Uterus (tissue), 4 donors: Measurements from ENCODE around the gene KSR2. TPM values are rescaled to one million over a fixed set of nuclear protein-coding genes. Genes with fewer than 3 reads are reported as not detected.

Source experiments
- DNase-seq, 2 donors: peaks; one replicate each; pipeline ENCODE4 v3.0.0-alpha.2; 2019 to 2020
- H3K27ac ChIP-seq, 2 donors: fragments of 200-600 bp; sonication (generic); 1 replicate in 1 of 2; 2 replicates in 1 of 2; pipeline ENCODE4 v1.5.1; 2016 to 2018
- H3K27me3 ChIP-seq, 2 donors: fragments of 200-600 bp; sonication (generic); one replicate each; pipeline ENCODE4 v1.5.1; 2018 to 2019; ENCODE audit warnings: control low read depth in 1 of 2
- H3K36me3 ChIP-seq, 2 donors: fragments of 200-600 bp; sonication (generic); one replicate each; pipeline ENCODE4 v1.5.1; 2019; ENCODE audit warnings: control low read depth in 1 of 2
- H3K4me1 ChIP-seq, 2 donors: fragments of 200-600 bp; sonication (generic); one replicate each; pipeline ENCODE4 v1.5.1; 2018 to 2019; ENCODE audit warnings: control low read depth in 1 of 2
- H3K4me3 ChIP-seq, 2 donors: fragments of 200-600 bp; sonication (generic); 1 replicate in 1 of 2; 2 replicates in 1 of 2; pipeline ENCODE4 v1.5.1; 2018 to 2019; ENCODE audit warnings: mild to moderate bottlenecking in 1 of 2
- H3K9me3 ChIP-seq, 2 donors: fragments of 200-600 bp; sonication (generic); one replicate each; pipeline ENCODE4 v1.5.1; 2019; ENCODE audit warnings: control low read depth in 1 of 2
- POLR2A ChIP-seq, 2 donors: fragments of 450-650 bp; IDR thresholded peaks; one replicate each; pipeline ENCODE4 v1.6.1; 2016; ENCODE audit warnings: antibody characterized with exemption in 2 of 2, mild to moderate bottlenecking in 1 of 2, moderate library complexity in 1 of 2
- intact Hi-C: fragments of 100-400 bp; cut with DNase I; formaldehyde crosslinking; loops from one replicate; pipeline ENCODE4 v1.15.1; 2023; ENCODE audit warnings: low total_unique reads
- total RNA-seq, 4 donors: library from RNA; depleted of rRNA in 3 of 4; stranded (reverse); fragments of >200 nt in 3 of 4; gene quantifications; one replicate each; pipeline versions ENCODE4 v1.1.0 to v1.2.4, GENCODE V29; 2014 to 2023
- TF ChIP-seq, protein P1 (sequence below), 4 experiments: fragments of 200-600 bp in 2 of 4; fragments of 450-650 bp in 2 of 4; sonication (generic) in 2 of 4; IDR thresholded peaks; one replicate each; pipeline ENCODE4 v1.5.1; 2016 to 2019; ENCODE audit warnings: antibody characterized with exemption in 4 of 4, mild to moderate bottlenecking in 2 of 4, moderate library complexity in 1 of 4
- donor health status: DM: yes; HTN: yes; CAD: no.

The KSR2 gene
- total RNA-seq, 4 donors from 2014 or later: 0.03 to 0.28 TPM; not detected in 2

DNA sequence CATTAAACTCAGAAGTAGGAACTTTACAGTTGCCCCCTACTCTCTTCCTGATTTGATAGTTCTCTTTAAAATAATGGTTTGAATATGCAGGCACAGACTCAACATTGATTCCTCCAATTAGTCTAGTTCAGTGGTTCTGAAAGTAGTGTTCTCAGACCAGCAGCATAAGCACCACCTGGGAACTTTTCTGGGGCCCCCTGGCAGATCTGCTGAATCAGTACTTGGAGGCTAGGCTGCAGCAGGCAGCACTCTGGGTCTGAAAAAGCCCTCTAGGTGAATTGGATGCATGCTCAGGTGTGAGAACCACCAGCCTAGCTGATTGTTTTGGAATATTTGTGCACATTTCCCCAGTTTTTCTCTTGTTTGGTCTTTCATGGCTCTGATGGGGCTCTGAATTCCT is 408.8 kb downstream of the KSR2 start:
- Histone ChIP-seq H3K36me3 (no peaks in the 10 kb centered on the region), H3K9me3 (no peaks in the 10 kb centered on the region), H3K27me3 (no peaks in the 10 kb centered on the region), H3K4me3 (no peak overlapping the region), H3K4me1 (no peaks in the 10 kb centered on the region), H3K27ac (no peak overlapping the region)
- DNase-seq: no peak
- TF ChIP-seq POLR2A (IDR thresholded peaks at IDR 0.05): no peak
- TF ChIP-seq, protein P1, sequence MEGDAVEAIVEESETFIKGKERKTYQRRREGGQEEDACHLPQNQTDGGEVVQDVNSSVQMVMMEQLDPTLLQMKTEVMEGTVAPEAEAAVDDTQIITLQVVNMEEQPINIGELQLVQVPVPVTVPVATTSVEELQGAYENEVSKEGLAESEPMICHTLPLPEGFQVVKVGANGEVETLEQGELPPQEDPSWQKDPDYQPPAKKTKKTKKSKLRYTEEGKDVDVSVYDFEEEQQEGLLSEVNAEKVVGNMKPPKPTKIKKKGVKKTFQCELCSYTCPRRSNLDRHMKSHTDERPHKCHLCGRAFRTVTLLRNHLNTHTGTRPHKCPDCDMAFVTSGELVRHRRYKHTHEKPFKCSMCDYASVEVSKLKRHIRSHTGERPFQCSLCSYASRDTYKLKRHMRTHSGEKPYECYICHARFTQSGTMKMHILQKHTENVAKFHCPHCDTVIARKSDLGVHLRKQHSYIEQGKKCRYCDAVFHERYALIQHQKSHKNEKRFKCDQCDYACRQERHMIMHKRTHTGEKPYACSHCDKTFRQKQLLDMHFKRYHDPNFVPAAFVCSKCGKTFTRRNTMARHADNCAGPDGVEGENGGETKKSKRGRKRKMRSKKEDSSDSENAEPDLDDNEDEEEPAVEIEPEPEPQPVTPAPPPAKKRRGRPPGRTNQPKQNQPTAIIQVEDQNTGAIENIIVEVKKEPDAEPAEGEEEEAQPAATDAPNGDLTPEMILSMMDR (IDR thresholded peaks at IDR 0.05): no peak
- intact Hi-C loops: no loop called here

DNA sequence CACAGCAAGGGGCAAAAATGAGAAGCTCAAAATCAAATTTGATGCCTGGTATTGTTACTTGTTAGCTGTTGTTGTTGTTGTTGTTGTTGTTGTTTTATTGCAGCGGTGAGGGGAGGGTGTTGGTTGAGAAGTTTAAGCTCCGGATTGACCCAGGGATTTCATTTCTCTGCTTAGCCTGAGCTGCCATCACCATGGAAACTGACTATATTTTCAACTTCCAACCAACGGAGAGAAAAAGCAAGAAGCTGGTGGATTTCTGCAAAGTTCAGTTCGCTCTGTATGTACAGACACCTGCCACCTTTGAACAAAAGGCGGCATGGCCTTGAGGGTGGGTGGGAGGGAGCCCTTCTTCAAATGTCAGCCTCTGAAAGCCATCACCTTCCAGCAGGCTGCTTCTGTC is 412.9 kb downstream of the KSR2 start:
- no peaks in the 10 kb centered on the region for H3K4me1 ChIP-seq
- intact Hi-C loops: no loop called here
- H3K27ac ChIP-seq: no peak overlapping the region
- H3K9me3 ChIP-seq: no peaks in the 10 kb centered on the region
- H3K27me3 ChIP-seq: no peaks in the 10 kb centered on the region
- no peak for DNase-seq
- H3K36me3 ChIP-seq: no peaks in the 10 kb centered on the region
- no peak overlapping the region for H3K4me3 ChIP-seq
- TF ChIP-seq, protein P1 (IDR thresholded peaks at IDR 0.05): no peak
- TF ChIP-seq POLR2A (IDR thresholded peaks at IDR 0.05): no peak

DNA sequence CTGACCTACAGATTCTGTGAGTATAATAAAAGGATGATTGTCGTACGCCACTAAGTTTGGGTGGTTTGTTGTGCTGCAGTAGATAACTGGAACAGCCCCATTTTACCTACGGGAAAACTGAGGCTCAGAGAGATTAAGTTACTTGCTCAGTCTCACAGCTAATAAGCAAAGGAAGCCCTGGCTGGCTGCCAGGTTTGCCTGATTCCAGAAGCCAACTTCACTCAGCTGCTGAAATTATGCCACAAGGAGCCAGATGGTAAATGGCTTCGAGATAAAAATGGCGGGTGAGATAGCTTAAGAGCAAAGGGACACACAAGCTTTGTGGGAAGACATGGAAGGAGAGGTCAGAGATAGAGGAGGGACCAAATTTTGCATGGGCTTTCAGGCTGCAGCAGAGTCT is 415.8 kb downstream of the KSR2 start:
- no peaks in the 10 kb centered on the region for H3K27me3 ChIP-seq
- TF ChIP-seq POLR2A (IDR thresholded peaks at IDR 0.05): no peak
- TF ChIP-seq, protein P1 (IDR thresholded peaks at IDR 0.05): no peak
- no peaks in the 10 kb centered on the region for H3K9me3 ChIP-seq
- no peak for DNase-seq
- H3K36me3 ChIP-seq: no peaks in the 10 kb centered on the region
- no peaks in the 10 kb centered on the region for H3K4me1 ChIP-seq
- no peak overlapping the region for H3K4me3 ChIP-seq
- intact Hi-C loops: no loop called here
- no peak overlapping the region for H3K27ac ChIP-seq

DNA sequence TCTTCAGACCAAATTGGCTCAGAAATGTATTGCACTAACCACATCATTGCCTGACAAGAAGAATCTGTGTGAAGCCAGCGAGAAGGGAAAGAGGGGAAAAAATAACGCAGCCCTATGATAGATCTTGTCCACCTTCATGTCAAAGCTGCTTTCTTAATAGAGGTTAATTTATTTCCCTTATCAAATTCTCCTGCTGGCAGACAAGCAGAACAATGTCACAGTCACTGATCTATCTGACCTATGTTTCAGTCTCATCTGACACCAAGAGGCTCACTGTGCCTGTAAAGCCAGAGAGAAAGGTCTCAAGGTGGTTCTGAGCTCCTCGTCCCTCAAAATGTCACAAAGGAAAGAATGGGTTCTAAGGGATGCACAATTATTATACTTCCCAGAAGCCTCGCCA is 417.1 kb downstream of the KSR2 start:
- intact Hi-C loops: no loop called here
- H3K27ac ChIP-seq: no peak overlapping the region
- H3K27me3 ChIP-seq: no peaks in the 10 kb centered on the region
- no peak overlapping the region for H3K4me3 ChIP-seq
- no peaks in the 10 kb centered on the region for H3K36me3 ChIP-seq
- DNase-seq: no peak
- H3K9me3 ChIP-seq: no peaks in the 10 kb centered on the region
- H3K4me1 ChIP-seq: no peaks in the 10 kb centered on the region
- no peak for TF ChIP-seq POLR2A (IDR thresholded peaks at IDR 0.05)
- TF ChIP-seq, protein P1 (IDR thresholded peaks at IDR 0.05): no peak

DNA sequence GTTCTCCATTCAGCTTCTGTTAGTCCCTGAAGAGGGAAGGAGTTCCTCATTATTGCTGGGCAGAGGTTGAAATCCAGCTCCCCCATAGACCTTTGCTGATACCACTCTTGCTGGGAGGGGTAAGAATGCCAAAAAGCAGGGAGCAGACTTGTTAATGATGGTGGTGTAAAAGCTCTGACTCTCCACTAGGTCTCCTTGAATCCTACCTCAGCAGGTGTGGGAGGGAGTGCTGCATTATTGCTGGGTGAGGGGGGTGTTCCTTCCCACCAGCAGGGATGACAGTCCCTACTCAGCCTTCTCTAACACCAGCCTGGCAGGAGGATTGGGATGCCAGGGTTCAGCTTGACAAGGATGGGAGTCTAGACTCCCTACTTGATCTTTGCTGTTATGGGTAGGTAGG is 421.6 kb downstream of the KSR2 start:
- TF ChIP-seq POLR2A (IDR thresholded peaks at IDR 0.05): no peak
- TF ChIP-seq, protein P1 (IDR thresholded peaks at IDR 0.05): no peak
- intact Hi-C loops: no loop called here
- H3K27ac ChIP-seq: no peak overlapping the region

More for the DNA sequence above, 421.6 kb downstream of the KSR2 start:
- Histone ChIP-seq H3K9me3 (no peaks in the 10 kb centered on the region), H3K4me1 (no peaks in the 10 kb centered on the region), H3K36me3 (no peaks in the 10 kb centered on the region), H3K4me3 (no peak overlapping the region), H3K27me3 (no peaks in the 10 kb centered on the region)
- DNase-seq: no peak
